HG02852 (cell line): Measurements from ENCODE around the gene FTO.
"Not testable (repeated sequence)": the region's sequence is repeated elsewhere in the genome, so short reads cannot be mapped to it uniquely, and the experiment has no call there.

Experiments
- ATAC-seq: cut with Tn5 transposase; IDR thresholded peaks from one replicate; pipeline ENCODE4 v1.9.1; 2021; ENCODE audit warnings: mild to moderate bottlenecking, moderate library complexity; ENCODE audit not compliant: unreplicated experiment

The FTO gene

GRCh38 chr16:53821487-53821886 is 117.5 kb downstream of the FTO start:
- ATAC-seq: no peak

GRCh38 chr16:53821957-53822625 is 118.1 kb downstream of the FTO start:
- ATAC-seq: no peak

GRCh38 chr16:53822936-53823529 is 119.1 kb downstream of the FTO start:
- peak; percentile 69 for ATAC-seq

- ATAC-seq: no peak
Measured at GRCh38 chr16:53826658-53827057, 122.7 kb downstream of the FTO start.

GRCh38 chr16:53827741-53828140 is 123.8 kb downstream of the FTO start:
- no peak for ATAC-seq

GRCh38 chr16:53829186-53829747 is 125.3 kb downstream of the FTO start:
- no peak for ATAC-seq

- ATAC-seq: no peak
Measured at GRCh38 chr16:53832896-53833544, 129.1 kb downstream of the FTO start.

- ATAC-seq: no peak
Measured at GRCh38 chr16:53836142-53836541, 132.2 kb downstream of the FTO start.

GRCh38 chr16:53836680-53837079 is 132.7 kb downstream of the FTO start:
- no peak for ATAC-seq

- ATAC-seq: no peak
Measured at GRCh38 chr16:53837426-53837825, 133.5 kb downstream of the FTO start.

- ATAC-seq: no peak
Measured at GRCh38 chr16:53839150-53839549, 135.2 kb downstream of the FTO start.

GRCh38 chr16:53840456-53840855 is 136.5 kb downstream of the FTO start:
- peak; percentile 52 for ATAC-seq

- no peak for ATAC-seq
Measured at GRCh38 chr16:53841884-53842283, 137.9 kb downstream of the FTO start.

GRCh38 chr16:53843084-53843483 is 139.1 kb downstream of the FTO start:
- ATAC-seq: no peak

GRCh38 chr16:53844804-53845203 is 140.8 kb downstream of the FTO start:
- ATAC-seq: no peak

- ATAC-seq: not testable (repeated sequence)
Measured at GRCh38 chr16:53846549-53846948, 142.6 kb downstream of the FTO start.

GRCh38 chr16:53846971-53847370 is 143.0 kb downstream of the FTO start:
- ATAC-seq: no peak

GRCh38 chr16:53848277-53848942 is 144.5 kb downstream of the FTO start:
- no peak for ATAC-seq

GRCh38 chr16:53848950-53849349 is 145.0 kb downstream of the FTO start:
- ATAC-seq: no peak

GRCh38 chr16:53849585-53849984 is 145.6 kb downstream of the FTO start:
- ATAC-seq: no peak

- no peak for ATAC-seq
Measured at GRCh38 chr16:53849994-53850393, 146.0 kb downstream of the FTO start.
